Activated CD8-positive, alpha-beta memory T cell treated with anti-CD3 and anti-CD28 coated beads, Interleukin-2, amount 50 U/mL, for 48 hours (primary cell): Measurements from ENCODE around the gene CHRNB1.

ENCODE experiments used
- DNase-seq: peaks from one replicate; pipeline ENCODE4 v3.0.0-alpha.2; 2020

The CHRNB1 gene

GRCh38 chr17:7438656-7439460, 6.0 kb upstream of the CHRNB1 start:
- DNase-seq: no peak

GRCh38 chr17:7439462-7440112, 5.3 kb upstream of the CHRNB1 start, which contains the start of gene FGF11:
TSS of gene FGF11 (plus strand) at chr17:7439512. CDS start at chr17:7439621, 109 bp downstream.
- peak; percentile 65 for DNase-seq

- peak; percentile 79 for DNase-seq
These were observed 4.6 kb upstream of the CHRNB1 start for GRCh38 chr17:7440113-7440833.

GRCh38 chr17:7440834-7441195, 4.0 kb upstream of the CHRNB1 start:
- peak; percentile 64 for DNase-seq

- DNase-seq: no peak
These were observed 3.6 kb upstream of the CHRNB1 start for GRCh38 chr17:7441266-7441665.

- DNase-seq: no peak
These were observed 2.7 kb upstream of the CHRNB1 start for GRCh38 chr17:7442142-7442541.

GRCh38 chr17:7443499-7444485, 1.1 kb upstream of the CHRNB1 start:
- DNase-seq: no peak

GRCh38 chr17:7445619-7445968, 733 bp downstream of the CHRNB1 start:
- DNase-seq: peak; percentile 63

GRCh38 chr17:7448461-7448860, 3.6 kb downstream of the CHRNB1 start:
- DNase-seq: no peak

- DNase-seq: no peak
These were observed 15.2 kb downstream of the CHRNB1 start for GRCh38 chr17:7459961-7460545.

GRCh38 chr17:7460850-7461660, 16.2 kb downstream of the CHRNB1 start:
- DNase-seq: no peak

GRCh38 chr17:7462474-7463371, 17.9 kb downstream of the CHRNB1 start:
- no peak for DNase-seq

GRCh38 chr17:7463372-7463846, 18.5 kb downstream of the CHRNB1 start:
- no peak for DNase-seq

GRCh38 chr17:7464081-7464480, 19.2 kb downstream of the CHRNB1 start:
- no peak for DNase-seq

GRCh38 chr17:7465597-7466275, 20.9 kb downstream of the CHRNB1 start:
- no peak for DNase-seq

- no peak for DNase-seq
These were observed 21.4 kb downstream of the CHRNB1 start for GRCh38 chr17:7466318-7466638.

GRCh38 chr17:7466639-7467341, 21.9 kb downstream of the CHRNB1 start:
- DNase-seq: no peak

GRCh38 chr17:7467498-7467897, 22.6 kb downstream of the CHRNB1 start:
- DNase-seq: no peak

- no peak for DNase-seq
These were observed 23.4 kb downstream of the CHRNB1 start for GRCh38 chr17:7468290-7468689.
